HepG2 (cell line): ENCODE data around the gene BPI. TPM values are rescaled to one million over a fixed set of nuclear protein-coding genes. Genes with fewer than 3 reads are reported as not detected.

Experiments
- CENPT ChIP-seq: sonication (generic); formaldehyde crosslinking; IDR thresholded peaks from 2 replicates; pipeline ENCODE4 v1.8.0; 2022; ENCODE audit warnings: low read depth, mild to moderate bottlenecking, moderate library complexity, missing genetic modification reagents
- FOXK2 ChIP-seq: fragments of 450-650 bp; IDR thresholded peaks from 2 replicates; pipeline ENCODE4 v1.6.1; 2016
- MBD4 ChIP-seq: IDR thresholded peaks from 2 replicates; pipeline ENCODE4 v1.6.1; 2012; ENCODE audit warnings: low read length, inconsistent platforms, borderline replicate concordance
- MXD3 ChIP-seq: IDR thresholded peaks from 2 replicates; pipeline ENCODE4 v1.6.1; 2016; ENCODE audit warnings: mild to moderate bottlenecking, missing biosample characterization, missing genetic modification reagents
- SOX13 ChIP-seq, 3 experiments: fragments of 450-650 bp in 1 of 3; sonication (generic) in 1 of 3; formaldehyde crosslinking in 1 of 3; IDR thresholded peaks in 2 of 3; conservative IDR thresholded peaks in 1 of 3; 2 replicates each; pipeline versions ENCODE4 v1.5.0 to v1.6.1; 2016 to 2020; ENCODE audit warnings: antibody characterized with exemption in 1 of 3, mild to moderate bottlenecking in 1 of 3, missing compliant biosample characterization in 1 of 3, missing genetic modification reagents in 1 of 3, moderate library complexity in 1 of 3
- ZHX2 ChIP-seq, 2 experiments: sonication (generic) in 1 of 2; formaldehyde crosslinking in 1 of 2; IDR thresholded peaks; 2 replicates each; pipeline versions ENCODE4 v1.6.1 to v1.9.0; 2014 to 2022; ENCODE audit warnings: antibody characterized with exemption in 1 of 2, borderline replicate concordance in 1 of 2, inconsistent platforms in 1 of 2, low read depth in 1 of 2, missing genetic modification reagents in 1 of 2
- ZNF407 ChIP-seq: sonication (generic); formaldehyde crosslinking; IDR thresholded peaks from one replicate; pipeline ENCODE4 v1.5.1; 2020; ENCODE audit warnings: mild to moderate bottlenecking, missing genetic modification reagents; ENCODE audit errors: not compliant biosample characterization
- ZNF431 ChIP-seq: sonication (generic); formaldehyde crosslinking; IDR thresholded peaks from 2 replicates; pipeline ENCODE4 v1.9.0; 2022; ENCODE audit warnings: missing genetic modification reagents, low read depth, mild to moderate bottlenecking, borderline replicate concordance
- ZNF674 ChIP-seq: sonication (generic); formaldehyde crosslinking; IDR thresholded peaks from 2 replicates; pipeline ENCODE4 v1.5.0; 2020; ENCODE audit warnings: low read depth, mild to moderate bottlenecking, missing genetic modification reagents
- ZNF883 ChIP-seq: sonication (generic); formaldehyde crosslinking; IDR thresholded peaks from 2 replicates; pipeline ENCODE4 v1.5.1; 2020; ENCODE audit warnings: mild to moderate bottlenecking, missing genetic modification reagents; ENCODE audit errors: not compliant biosample characterization
- polyA plus RNA-seq, 8 experiments: library from polyadenylated mRNA; depleted of rRNA in 3 of 8; stranded (reverse) in 7 of 8; unstranded in 1 of 8; fragments of >200 nt; fragmentation: Illumina TruSeq in 4 of 8; extraction: Trizol in 4 of 8; gene quantifications; 2 replicates each; pipeline versions ENCODE4 v1.2.1 to v1.2.3, GENCODE V29; 2011 to 2016; ENCODE audit warnings: low read depth in 4 of 8, missing spikeins in 1 of 8, mixed read lengths in 1 of 8; ENCODE audit not compliant: insufficient read depth in 1 of 8
- total RNA-seq, 5 experiments: library from RNA; depleted of rRNA; stranded (reverse); fragments of >200 nt; fragmentation: Illumina TruSeq; extraction: Trizol; gene quantifications; 2 replicates each; pipeline ENCODE4 v1.2.3, GENCODE V29; 2016; ENCODE audit warnings: low read depth in 1 of 5

Gene BPI
- total and polyA plus RNA-seq, 2 of the 13 experiments (the other 11 are each of a cell fraction or from before 2014, with no cell fraction given), result not detected

- peak; percentile 94 for TF ChIP-seq ZNF883
- TF ChIP-seq SOX13 (IDR thresholded peaks at IDR 0.05), result no peak
- no peak; a peak in 1 of 4 replicates for TF ChIP-seq SOX13 (CRISPR knock-in tag; conservative IDR thresholded peaks at IDR 0.05 in 1 of 2, IDR thresholded peaks at IDR 0.05 in 1 of 2)
- peak; percentile 12; the same call in 1 of the 2 replicates for TF ChIP-seq ZHX2 (IDR thresholded peaks at IDR 0.05; ENCODE audit: low read depth)
- TF ChIP-seq ZHX2 (CRISPR knock-in tag; IDR thresholded peaks at IDR 0.05; ENCODE audit: borderline replicate concordance), result no peak
- TF ChIP-seq ZNF431 (CRISPR knock-in tag), result peak; percentile 76; the same call in 1 of the 2 replicates
- no peak for TF ChIP-seq FOXK2
- peak; percentile 63 for TF ChIP-seq ZNF407 (CRISPR knock-in tag)
- TF ChIP-seq MBD4, result no peak
- TF ChIP-seq ZNF674 (CRISPR knock-in tag), result no peak
- peak; percentile 58 for TF ChIP-seq MXD3 (CRISPR knock-in tag)
- TF ChIP-seq CENPT (CRISPR knock-in tag), result peak; percentile 59; the same call in 1 of the 2 replicates
These were observed 39.6 kb downstream of the BPI start (continued) for GRCh38 chr20:38343311-38344106.
